ENCODE results near the gene ADARB1.

DNA sequence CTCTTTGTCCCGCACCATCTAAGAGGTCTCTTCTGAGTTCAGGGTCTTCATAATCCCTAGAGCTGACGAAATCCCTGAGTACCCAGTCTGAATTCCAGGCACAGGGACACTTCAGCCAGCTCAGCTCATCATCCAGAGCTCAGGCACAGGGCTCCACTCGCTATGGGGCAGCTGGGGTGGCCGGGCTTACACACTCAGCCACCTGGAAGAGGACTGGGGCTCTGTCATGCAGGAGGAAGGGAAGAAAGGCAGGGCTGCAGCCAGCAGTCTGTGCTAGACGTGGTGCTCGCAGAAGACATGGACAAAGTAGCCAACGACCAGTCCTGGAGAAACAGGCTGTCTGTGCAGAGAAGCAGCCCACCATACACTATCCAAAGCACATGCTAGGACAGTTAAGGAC is 124.8 kb downstream of the ADARB1 start:
- TF ChIP-seq, protein P1, sequence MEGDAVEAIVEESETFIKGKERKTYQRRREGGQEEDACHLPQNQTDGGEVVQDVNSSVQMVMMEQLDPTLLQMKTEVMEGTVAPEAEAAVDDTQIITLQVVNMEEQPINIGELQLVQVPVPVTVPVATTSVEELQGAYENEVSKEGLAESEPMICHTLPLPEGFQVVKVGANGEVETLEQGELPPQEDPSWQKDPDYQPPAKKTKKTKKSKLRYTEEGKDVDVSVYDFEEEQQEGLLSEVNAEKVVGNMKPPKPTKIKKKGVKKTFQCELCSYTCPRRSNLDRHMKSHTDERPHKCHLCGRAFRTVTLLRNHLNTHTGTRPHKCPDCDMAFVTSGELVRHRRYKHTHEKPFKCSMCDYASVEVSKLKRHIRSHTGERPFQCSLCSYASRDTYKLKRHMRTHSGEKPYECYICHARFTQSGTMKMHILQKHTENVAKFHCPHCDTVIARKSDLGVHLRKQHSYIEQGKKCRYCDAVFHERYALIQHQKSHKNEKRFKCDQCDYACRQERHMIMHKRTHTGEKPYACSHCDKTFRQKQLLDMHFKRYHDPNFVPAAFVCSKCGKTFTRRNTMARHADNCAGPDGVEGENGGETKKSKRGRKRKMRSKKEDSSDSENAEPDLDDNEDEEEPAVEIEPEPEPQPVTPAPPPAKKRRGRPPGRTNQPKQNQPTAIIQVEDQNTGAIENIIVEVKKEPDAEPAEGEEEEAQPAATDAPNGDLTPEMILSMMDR (optimal IDR thresholded peaks at IDR 0.05 in 1 of 3, IDR thresholded peaks at IDR 0.05 in 1 of 3, conservative IDR thresholded peaks at IDR 0.05 in 1 of 3; ENCODE audit: extremely low read depth in 1 of 3, insufficient read depth in 2 of 3, low read length in 3 of 3) = no peak
- TF ChIP-seq EZH2 (IDR thresholded peaks at IDR 0.05; ENCODE audit: low read length) = no peak
